Measurements from ENCODE around the gene CCDC197.

Gene CCDC197

DNA sequence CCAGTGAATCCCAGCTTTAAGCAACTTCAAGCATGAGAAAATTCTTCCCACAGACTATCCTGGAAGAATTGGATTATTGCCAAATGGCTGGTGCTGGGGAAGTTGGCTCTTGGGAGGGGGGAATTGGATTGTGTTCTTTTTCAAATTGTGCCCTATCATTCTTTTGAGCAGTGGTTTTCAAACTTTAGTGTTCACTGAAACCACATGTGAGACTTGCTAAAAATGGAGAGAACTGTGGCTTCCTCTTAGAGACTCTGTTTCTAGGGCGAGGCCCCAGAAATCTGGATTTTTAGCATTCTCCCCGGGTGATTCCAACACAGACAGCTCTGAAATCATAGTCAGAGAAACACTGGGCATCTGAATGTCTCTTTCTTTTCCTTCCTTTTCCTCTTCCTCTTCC, 14.7 kb downstream of the CCDC197 start:
- peak overlapping the region; percentile 43 for H3K4me2 ChIP-seq
- no peaks in the 10 kb centered on the region for H3K36me3 ChIP-seq (ENCODE audit: insufficient read depth)
- no peaks in the 10 kb centered on the region for H3K27me3 ChIP-seq (ENCODE audit: insufficient read depth, low read depth)
- H3K4me3 ChIP-seq (IDR thresholded peaks at IDR 0.05; ENCODE audit: insufficient read depth, low read depth, low read length) = no peak overlapping the region
- TF ChIP-seq, protein P1, sequence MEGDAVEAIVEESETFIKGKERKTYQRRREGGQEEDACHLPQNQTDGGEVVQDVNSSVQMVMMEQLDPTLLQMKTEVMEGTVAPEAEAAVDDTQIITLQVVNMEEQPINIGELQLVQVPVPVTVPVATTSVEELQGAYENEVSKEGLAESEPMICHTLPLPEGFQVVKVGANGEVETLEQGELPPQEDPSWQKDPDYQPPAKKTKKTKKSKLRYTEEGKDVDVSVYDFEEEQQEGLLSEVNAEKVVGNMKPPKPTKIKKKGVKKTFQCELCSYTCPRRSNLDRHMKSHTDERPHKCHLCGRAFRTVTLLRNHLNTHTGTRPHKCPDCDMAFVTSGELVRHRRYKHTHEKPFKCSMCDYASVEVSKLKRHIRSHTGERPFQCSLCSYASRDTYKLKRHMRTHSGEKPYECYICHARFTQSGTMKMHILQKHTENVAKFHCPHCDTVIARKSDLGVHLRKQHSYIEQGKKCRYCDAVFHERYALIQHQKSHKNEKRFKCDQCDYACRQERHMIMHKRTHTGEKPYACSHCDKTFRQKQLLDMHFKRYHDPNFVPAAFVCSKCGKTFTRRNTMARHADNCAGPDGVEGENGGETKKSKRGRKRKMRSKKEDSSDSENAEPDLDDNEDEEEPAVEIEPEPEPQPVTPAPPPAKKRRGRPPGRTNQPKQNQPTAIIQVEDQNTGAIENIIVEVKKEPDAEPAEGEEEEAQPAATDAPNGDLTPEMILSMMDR (conservative IDR thresholded peaks at IDR 0.05; ENCODE audit: low read depth, low read length) = no peak
- H3K4me1 ChIP-seq (ENCODE audit: low read depth, poor library complexity, severe bottlenecking) = peaks cover 83% of the 10 kb centered on the region
- no peak overlapping the region for H3K9ac ChIP-seq
- no peaks in the 10 kb centered on the region for H3K79me2 ChIP-seq (ENCODE audit: insufficient read depth, low read depth)
- peak overlapping the region; percentile 97 for H3K27ac ChIP-seq
- no peaks in the 10 kb centered on the region for H4K20me1 ChIP-seq (ENCODE audit: insufficient read depth)
- H2AFZ ChIP-seq (ENCODE audit: low read depth) = no peak overlapping the region

DNA sequence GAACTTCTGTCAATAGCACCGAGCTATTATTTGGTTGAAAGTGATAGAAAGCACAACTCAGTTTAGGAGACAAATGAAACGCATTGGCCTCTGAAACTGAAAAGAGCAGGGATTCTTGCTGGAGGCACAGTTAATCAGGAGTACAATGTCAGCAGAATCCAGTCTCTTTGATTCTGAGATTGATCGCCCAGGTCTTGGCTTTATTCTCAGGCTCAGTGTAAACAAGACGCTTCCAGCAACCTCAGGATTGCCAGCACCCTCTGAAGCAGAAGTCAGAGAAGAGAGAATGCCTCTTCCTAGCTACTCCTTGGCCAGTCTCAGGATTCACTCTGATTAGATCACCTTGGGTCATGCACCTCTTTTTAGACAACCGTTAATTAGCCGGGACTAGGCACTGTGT, 17.3 kb downstream of the CCDC197 start:
- H3K4me1 ChIP-seq (ENCODE audit: low read depth, poor library complexity, severe bottlenecking) = peaks cover 61% of the 10 kb centered on the region
- H3K27me3 ChIP-seq (ENCODE audit: insufficient read depth, low read depth) = no peaks in the 10 kb centered on the region
- peak overlapping the region; percentile 50 for H3K4me2 ChIP-seq
- no peaks in the 10 kb centered on the region for H3K79me2 ChIP-seq (ENCODE audit: insufficient read depth, low read depth)
- no peaks in the 10 kb centered on the region for H3K36me3 ChIP-seq (ENCODE audit: insufficient read depth)
- TF ChIP-seq, protein P1 (conservative IDR thresholded peaks at IDR 0.05; ENCODE audit: low read depth, low read length) = no peak
- no peaks in the 10 kb centered on the region for H4K20me1 ChIP-seq (ENCODE audit: insufficient read depth)
- H2AFZ ChIP-seq (ENCODE audit: low read depth) = no peak overlapping the region; the same call in 1 of the 2 replicates
- H3K4me3 ChIP-seq (IDR thresholded peaks at IDR 0.05; ENCODE audit: insufficient read depth, low read depth, low read length) = no peak overlapping the region
- H3K27ac ChIP-seq = peak overlapping the region; percentile 48; the same call in 1 of the 2 replicates
- H3K9ac ChIP-seq = no peak overlapping the region; the same call in 1 of the 2 replicates

DNA sequence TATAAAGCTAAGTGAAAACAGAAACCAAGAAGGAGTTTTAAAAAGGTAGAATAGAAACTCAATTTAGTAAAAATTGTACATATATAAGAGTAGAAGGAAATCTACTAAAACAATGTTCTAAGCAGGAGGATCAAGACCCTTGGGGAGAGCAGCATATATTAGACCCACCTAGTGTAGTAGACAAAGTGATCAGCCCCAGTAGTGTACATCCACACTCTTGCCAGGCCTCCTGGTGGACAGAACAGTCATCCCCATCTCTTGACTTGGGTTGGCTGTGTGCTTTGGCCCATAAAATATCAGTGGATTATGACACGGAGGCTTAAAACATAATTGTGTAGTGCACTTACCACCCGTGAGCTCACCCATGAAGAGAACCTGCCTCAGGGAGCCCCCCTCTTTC, 18.1 kb downstream of the CCDC197 start:
- Histone ChIP-seq H3K79me2 (ENCODE audit: insufficient read depth, low read depth) (no peaks in the 10 kb centered on the region), H3K4me3 (IDR thresholded peaks at IDR 0.05; ENCODE audit: insufficient read depth, low read depth, low read length) (no peak overlapping the region), H2AFZ (ENCODE audit: low read depth) (no peak overlapping the region), H3K36me3 (ENCODE audit: insufficient read depth) (no peaks in the 10 kb centered on the region), H3K27ac (no peak overlapping the region; the same call in 1 of the 2 replicates), H3K4me1 (ENCODE audit: low read depth, poor library complexity, severe bottlenecking) (peaks cover 59% of the 10 kb centered on the region), H3K9ac (no peak overlapping the region), H4K20me1 (ENCODE audit: insufficient read depth) (no peaks in the 10 kb centered on the region), H3K4me2 (no peak overlapping the region), H3K27me3 (ENCODE audit: insufficient read depth, low read depth) (no peaks in the 10 kb centered on the region)
- TF ChIP-seq, protein P1 (conservative IDR thresholded peaks at IDR 0.05; ENCODE audit: low read depth, low read length) = no peak

DNA sequence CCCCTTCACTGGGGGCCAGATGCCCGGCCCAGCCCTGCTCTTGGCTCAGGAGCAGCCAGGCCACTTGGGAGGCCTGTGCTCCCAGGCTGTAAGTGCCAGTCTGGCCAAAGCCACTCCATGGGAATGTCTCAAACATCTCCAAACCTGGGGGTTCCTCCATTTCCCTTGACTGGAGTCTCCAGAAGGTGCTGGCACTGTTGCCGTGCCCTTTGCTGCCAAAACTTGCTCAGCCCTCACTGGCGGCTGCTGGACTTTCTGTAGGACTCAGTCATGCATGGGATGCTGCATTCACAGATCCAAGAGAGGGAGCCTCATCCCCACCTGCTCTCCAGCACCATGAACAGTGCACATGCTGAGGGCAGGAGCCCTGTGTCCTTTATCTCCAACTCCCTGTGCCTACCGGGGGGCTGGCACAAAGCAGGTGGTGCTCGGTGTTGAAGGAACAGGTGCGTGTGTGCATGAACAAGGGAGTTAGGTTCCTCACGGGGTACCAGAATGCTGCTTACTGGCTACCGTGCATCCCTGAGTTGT, 19.4 kb downstream of the CCDC197 start:
- Histone ChIP-seq H3K4me2 (no peak overlapping the region), H2AFZ (ENCODE audit: low read depth) (no peak overlapping the region), H3K9ac (no peak overlapping the region), H3K79me2 (ENCODE audit: insufficient read depth, low read depth) (no peaks in the 10 kb centered on the region), H3K4me1 (ENCODE audit: low read depth, poor library complexity, severe bottlenecking) (peaks cover 59% of the 10 kb centered on the region), H3K4me3 (IDR thresholded peaks at IDR 0.05; ENCODE audit: insufficient read depth, low read depth, low read length) (no peak overlapping the region), H3K36me3 (ENCODE audit: insufficient read depth) (no peaks in the 10 kb centered on the region), H4K20me1 (ENCODE audit: insufficient read depth) (no peaks in the 10 kb centered on the region), H3K27ac (no peak overlapping the region), H3K27me3 (ENCODE audit: insufficient read depth, low read depth) (no peaks in the 10 kb centered on the region)
- TF ChIP-seq, protein P1 (conservative IDR thresholded peaks at IDR 0.05; ENCODE audit: low read depth, low read length) = no peak

Data from KMS-11 (cell line).